DOHH2 (cell line): ENCODE data around the gene PLA2G4A.

Experiments
- CTCF ChIP-seq: fragments of 200-600 bp; sonication (generic); IDR thresholded peaks from one replicate; pipeline ENCODE4 v1.5.1; 2014; ENCODE audit warnings: antibody characterized with exemption, mild to moderate bottlenecking, low read depth, low read length; ENCODE audit not compliant: poor library complexity, severe bottlenecking
- EZH2phosphoT487 ChIP-seq: fragments of 200-600 bp; sonication (generic); IDR thresholded peaks from 2 replicates; pipeline ENCODE4 v1.6.1; 2017; ENCODE audit warnings: borderline replicate concordance, mild to moderate bottlenecking, antibody characterized with exemption, low read length, moderate library complexity, mixed read lengths

GRCh38 chr1:187032316-187032981 lies 203.7 kb downstream of the PLA2G4A start:
- no peak for TF ChIP-seq CTCF
- TF ChIP-seq EZH2phosphoT487 = no peak
